ENCODE data around the gene LRRC32. TPM values are rescaled to one million over a fixed set of nuclear protein-coding genes. Genes with fewer than 3 reads are reported as not detected.
A peak's percentile ranks its signal among the peaks of the same experiment; 100 is the strongest.
"Not testable (repeated sequence)": the region's sequence is repeated elsewhere in the genome, so short reads cannot be mapped to it uniquely, and the experiment has no call there.

The LRRC32 gene
- total and polyA plus RNA-seq, 12 donors: 20.9 to 389 (median 92.6) TPM

DNA sequence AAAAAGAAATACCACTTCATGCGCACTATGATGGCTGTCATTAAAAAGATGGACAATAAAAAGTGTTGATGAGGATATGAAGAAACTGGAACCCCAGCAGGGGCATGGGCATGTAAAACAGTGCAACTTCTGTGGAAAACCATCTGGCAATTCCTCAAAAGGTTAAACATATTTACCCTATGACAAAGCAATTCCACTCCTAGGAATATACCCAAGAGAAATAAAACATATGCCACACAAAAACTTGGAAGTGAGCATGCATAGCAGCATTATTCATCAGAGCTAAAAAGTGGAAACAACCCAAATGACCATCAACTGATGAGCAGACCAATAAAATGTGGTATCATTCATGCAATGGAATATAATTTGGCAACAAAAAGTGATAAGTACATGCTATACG lies 50.1 kb downstream of the LRRC32 start:
- Histone ChIP-seq H3K27ac (no peak overlapping the region), H3K4me1 (replicated peaks in 1 of 2) (no peaks in the 10 kb centered on the region), H3K4me3 (no peak overlapping the region), H3K9me3 (replicated peaks in 1 of 3) (no peaks in the 10 kb centered on the region), H3K36me3 (replicated peaks in 1 of 2) (no peaks in the 10 kb centered on the region), H3K27me3 (no peaks in the 10 kb centered on the region)
- intact Hi-C loops (cut with DNase I): no loop called here
- TF ChIP-seq, protein P1, sequence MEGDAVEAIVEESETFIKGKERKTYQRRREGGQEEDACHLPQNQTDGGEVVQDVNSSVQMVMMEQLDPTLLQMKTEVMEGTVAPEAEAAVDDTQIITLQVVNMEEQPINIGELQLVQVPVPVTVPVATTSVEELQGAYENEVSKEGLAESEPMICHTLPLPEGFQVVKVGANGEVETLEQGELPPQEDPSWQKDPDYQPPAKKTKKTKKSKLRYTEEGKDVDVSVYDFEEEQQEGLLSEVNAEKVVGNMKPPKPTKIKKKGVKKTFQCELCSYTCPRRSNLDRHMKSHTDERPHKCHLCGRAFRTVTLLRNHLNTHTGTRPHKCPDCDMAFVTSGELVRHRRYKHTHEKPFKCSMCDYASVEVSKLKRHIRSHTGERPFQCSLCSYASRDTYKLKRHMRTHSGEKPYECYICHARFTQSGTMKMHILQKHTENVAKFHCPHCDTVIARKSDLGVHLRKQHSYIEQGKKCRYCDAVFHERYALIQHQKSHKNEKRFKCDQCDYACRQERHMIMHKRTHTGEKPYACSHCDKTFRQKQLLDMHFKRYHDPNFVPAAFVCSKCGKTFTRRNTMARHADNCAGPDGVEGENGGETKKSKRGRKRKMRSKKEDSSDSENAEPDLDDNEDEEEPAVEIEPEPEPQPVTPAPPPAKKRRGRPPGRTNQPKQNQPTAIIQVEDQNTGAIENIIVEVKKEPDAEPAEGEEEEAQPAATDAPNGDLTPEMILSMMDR (IDR thresholded peaks at IDR 0.05): no peak
- TF ChIP-seq POLR2A (IDR thresholded peaks at IDR 0.05): no peak
- no peak for DNase-seq
- 95 to 100% (median 97%) methylated on average over 2 of the region's 2 CpGs for WGBS, 4 donors

DNA sequence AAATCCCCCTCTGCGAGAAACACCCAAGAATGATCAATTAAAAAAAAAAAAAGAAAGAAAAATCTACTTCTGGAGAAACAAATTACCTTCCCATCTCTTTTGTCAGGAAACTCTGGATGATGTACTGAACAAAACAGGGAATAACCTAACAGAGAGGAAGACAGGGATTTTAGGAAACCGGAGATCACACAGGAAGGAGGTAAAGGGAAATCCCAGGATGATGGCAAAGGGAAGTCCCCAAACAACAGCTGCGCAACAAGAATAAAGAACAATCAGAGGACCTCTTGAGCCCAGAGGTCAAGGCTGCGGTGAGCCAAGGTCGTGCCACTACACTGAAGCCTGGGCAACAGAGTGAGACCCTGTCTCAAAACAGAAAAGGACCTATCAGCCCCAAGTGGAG lies 50.7 kb downstream of the LRRC32 start:
- 58 to 100% (median 79%) methylated on average over 1 to 4 of the region's 5 CpGs for WGBS, 4 donors

DNA sequence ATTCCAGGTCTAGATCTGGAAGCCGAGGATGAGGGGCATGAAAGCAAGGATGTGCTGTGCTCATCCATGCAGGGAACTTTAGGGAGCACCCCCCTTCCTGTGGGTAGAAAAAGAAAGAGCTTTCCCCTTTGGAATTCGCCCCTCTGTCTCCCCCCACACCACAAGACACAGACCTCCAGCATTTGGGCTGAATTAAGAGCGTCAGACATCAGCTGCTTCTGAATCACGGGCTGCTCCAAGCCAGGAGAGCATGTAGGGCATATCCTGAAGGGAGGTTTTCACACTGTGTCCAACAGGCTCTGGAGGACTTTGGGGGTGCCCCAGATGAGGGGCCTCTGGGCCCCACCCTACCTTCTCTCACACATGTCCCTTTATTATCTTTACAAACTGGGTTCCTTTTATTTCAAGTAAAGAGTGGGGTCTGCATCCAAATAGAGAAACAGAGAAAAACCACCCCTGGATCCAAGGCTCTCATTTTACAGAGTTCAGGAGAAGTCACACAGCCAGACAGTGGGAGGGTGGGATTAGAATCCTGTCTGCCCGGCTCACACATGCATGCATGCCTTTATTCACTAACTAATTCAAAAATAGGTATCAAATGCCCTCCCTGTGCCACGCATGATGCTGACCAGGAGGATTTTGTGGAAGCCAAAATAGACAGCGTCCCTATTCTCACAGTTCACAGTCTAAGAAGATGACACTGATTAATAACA lies 52.8 kb downstream of the LRRC32 start:
- Histone ChIP-seq H3K9me3 (replicated peaks in 1 of 3) (no peaks in the 10 kb centered on the region), H3K36me3 (replicated peaks in 1 of 2) (no peaks in the 10 kb centered on the region), H3K27me3 (no peaks in the 10 kb centered on the region), H3K4me3 (no peak overlapping the region), H3K4me1 (replicated peaks in 1 of 2) (no peaks in the 10 kb centered on the region), H3K27ac (no peak overlapping the region)
- TF ChIP-seq POLR2A (IDR thresholded peaks at IDR 0.05): no peak
- TF ChIP-seq, protein P1 (IDR thresholded peaks at IDR 0.05): no peak
- DNase-seq: peak in 1 of 7 donors; percentile 10
- 82 to 95% (median 84%) methylated on average over 7 of the region's 7 CpGs for WGBS, 4 donors
- intact Hi-C loops (cut with DNase I): no loop called here

More for the DNA sequence above, 50.7 kb downstream of the LRRC32 start:
- H3K36me3 ChIP-seq (replicated peaks in 1 of 2); H3K4me1 ChIP-seq (replicated peaks in 1 of 2); H3K27me3 ChIP-seq; H3K27ac ChIP-seq; DNase-seq; H3K9me3 ChIP-seq (replicated peaks in 1 of 3); H3K4me3 ChIP-seq; intact Hi-C loops (cut with DNase I): not testable (repeated sequence)

DNA sequence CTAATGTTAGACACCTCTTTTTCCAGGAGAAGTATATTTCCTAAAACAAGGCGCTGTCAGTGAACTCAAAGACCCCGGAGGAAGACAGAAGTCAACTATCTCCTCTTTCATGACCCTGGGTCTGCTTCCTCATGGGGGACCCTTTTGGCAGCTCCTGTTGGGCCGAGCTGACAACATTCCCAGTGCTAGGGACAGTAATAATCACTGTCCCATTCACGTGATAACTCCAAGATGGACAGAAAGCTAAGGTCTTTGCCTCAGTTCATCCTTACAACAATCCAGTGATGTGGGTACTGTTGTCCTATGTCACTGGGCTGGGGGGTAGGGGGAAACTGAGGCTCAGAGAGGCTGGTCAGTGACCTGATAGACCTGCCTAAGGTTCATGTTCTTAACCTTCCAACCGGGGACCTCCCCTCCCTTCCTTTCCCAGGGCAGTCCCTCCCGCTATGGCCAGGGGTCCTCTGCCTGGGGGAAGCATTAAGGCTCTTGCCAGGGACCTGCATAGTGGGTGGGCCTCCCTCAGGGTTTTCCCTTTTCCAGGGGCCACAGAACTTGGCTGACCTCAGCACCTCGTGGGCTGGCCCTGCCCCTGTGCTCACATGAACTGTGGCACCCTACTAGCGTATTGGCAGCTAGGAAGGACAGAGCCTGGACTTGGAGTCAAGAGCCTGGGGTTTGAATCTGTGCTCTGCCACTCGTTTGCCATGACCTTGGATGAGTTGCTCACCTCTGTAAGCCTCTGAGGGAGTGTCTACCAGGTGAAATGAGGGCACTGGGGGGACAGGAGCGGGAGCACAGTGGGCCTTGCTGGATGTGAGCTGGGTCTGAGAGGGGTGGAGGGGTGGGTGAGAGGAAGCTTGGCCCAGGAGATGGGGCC lies 53.6 kb downstream of the LRRC32 start:
- Histone ChIP-seq H3K27ac (no peak overlapping the region), H3K27me3 (no peaks in the 10 kb centered on the region), H3K4me1 (replicated peaks in 1 of 2) (no peaks in the 10 kb centered on the region), H3K36me3 (replicated peaks in 1 of 2) (no peaks in the 10 kb centered on the region), H3K9me3 (replicated peaks in 1 of 3) (no peaks in the 10 kb centered on the region), H3K4me3 (no peak overlapping the region)
- intact Hi-C loops (cut with DNase I): no loop called here
- WGBS, 4 donors: 67 to 74% (median 74%) methylated on average over 7 to 10 of the region's 10 CpGs
- TF ChIP-seq, protein P1 (IDR thresholded peaks at IDR 0.05): no peak
- TF ChIP-seq POLR2A (IDR thresholded peaks at IDR 0.05): no peak
- peak in 1 of 7 donors; percentile 13 for DNase-seq

Data from adrenal gland (tissue), 12 donors.